WI38 (cell line): ENCODE data around the gene CCDC32.
A peak's percentile ranks its signal among the peaks of the same experiment; 100 is the strongest.
"Not testable (repeated sequence)": the region's sequence is repeated elsewhere in the genome, so short reads cannot be mapped to it uniquely, and the experiment has no call there.

Experiments
- H3K4me3 ChIP-seq: 2 replicates; pipeline ENCODE4 v1.5.1; 2011; ENCODE audit warnings: low read depth, mild to moderate bottlenecking, control low read depth, low read length
- TF ChIP-seq, protein P1 (sequence below): IDR thresholded peaks from 2 replicates; pipeline ENCODE4 v1.5.1; 2012; ENCODE audit warnings: low read depth, mild to moderate bottlenecking, control low read depth, low read length

Gene CCDC32

DNA sequence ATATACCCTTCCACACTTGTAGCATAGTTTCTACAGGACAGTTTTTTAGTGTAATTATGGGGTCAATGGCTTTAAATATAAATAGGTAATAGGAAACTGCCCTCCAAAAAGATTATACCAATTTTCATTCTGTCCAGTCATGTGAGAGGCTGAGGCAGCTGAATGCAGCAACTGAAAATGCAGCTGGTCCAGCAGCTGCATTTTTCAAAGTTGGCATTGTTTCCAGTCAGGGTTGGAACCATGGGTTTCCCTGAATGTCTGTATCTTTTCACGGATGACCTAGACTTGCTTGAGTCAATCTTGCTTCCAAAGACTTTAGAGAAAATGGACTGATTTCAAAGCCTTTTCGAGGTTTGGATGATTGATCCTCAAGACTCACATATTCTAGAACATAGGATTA lies 19.3 kb upstream of the CCDC32 start:
- H3K4me3 ChIP-seq, result no peak overlapping the region
- TF ChIP-seq, protein P1, sequence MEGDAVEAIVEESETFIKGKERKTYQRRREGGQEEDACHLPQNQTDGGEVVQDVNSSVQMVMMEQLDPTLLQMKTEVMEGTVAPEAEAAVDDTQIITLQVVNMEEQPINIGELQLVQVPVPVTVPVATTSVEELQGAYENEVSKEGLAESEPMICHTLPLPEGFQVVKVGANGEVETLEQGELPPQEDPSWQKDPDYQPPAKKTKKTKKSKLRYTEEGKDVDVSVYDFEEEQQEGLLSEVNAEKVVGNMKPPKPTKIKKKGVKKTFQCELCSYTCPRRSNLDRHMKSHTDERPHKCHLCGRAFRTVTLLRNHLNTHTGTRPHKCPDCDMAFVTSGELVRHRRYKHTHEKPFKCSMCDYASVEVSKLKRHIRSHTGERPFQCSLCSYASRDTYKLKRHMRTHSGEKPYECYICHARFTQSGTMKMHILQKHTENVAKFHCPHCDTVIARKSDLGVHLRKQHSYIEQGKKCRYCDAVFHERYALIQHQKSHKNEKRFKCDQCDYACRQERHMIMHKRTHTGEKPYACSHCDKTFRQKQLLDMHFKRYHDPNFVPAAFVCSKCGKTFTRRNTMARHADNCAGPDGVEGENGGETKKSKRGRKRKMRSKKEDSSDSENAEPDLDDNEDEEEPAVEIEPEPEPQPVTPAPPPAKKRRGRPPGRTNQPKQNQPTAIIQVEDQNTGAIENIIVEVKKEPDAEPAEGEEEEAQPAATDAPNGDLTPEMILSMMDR, result no peak

DNA sequence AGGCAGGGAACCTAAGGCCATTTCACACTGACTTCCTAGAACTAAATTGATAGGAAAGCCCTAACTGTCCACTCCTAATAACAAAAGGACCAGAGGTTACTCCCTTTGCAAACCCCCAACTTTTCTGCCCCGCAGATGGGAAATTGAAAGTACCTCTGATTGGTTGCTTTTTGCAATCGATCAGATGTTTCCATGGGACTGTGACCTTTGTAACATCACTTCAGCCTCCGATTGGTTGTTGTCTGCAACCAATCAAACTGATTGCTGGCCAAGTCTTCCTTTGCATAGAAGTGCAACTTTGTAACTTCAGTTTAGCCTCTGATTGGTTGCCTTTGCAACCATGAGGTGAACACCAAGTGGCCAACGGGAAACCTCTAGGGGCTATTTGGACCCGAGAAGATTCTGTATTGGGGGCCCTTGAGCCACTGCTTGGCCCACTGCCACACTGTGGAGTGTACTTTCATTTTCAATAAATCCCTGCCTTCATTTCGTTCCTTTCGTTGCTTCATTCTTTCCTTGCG lies 17.9 kb upstream of the CCDC32 start:
- no peak overlapping the region for H3K4me3 ChIP-seq
- TF ChIP-seq, protein P1, result 0 out of 2 replicates have a peak, but pooled peaks have one; percentile 5

DNA sequence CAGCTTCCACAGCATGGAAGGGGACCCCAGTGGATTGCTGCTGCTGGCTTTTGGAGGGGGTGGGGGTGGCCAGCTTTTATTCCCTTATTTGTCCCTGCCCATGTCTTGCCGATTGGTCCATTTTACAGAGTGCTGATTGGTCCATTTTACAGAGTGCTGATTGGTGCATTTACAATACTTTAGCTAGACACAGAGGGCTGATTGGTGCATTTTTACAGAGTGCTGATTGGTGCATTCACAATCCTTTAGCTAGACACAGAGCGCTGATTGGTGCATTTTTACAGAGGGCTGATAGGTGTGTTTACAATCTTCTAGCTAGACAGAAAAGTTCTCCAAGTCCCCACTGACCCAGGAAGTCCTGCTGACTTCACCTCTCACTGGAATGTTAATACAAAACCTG lies 17.0 kb upstream of the CCDC32 start:
- not testable (repeated sequence) for H3K4me3 ChIP-seq

DNA sequence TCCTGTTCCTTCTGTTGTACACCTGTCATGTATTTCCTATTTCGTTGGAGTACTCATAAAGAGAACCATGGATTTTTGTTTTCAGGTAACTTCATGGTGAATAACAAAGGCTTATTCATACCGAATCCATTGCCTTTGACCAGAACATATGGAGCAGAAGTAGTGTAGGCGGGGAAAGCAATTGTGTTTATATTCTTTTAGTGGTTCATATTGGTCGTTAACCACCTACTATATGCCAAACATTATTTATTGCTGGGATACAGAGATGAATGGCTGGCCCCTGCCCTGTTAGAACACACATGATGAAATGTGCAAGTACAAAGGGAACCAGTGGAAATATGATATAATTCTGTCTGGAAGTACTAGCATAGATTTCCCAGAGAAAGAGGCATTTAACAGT lies 14.1 kb upstream of the CCDC32 start:
- TF ChIP-seq, protein P1, result no peak
- H3K4me3 ChIP-seq, result no peak overlapping the region

DNA sequence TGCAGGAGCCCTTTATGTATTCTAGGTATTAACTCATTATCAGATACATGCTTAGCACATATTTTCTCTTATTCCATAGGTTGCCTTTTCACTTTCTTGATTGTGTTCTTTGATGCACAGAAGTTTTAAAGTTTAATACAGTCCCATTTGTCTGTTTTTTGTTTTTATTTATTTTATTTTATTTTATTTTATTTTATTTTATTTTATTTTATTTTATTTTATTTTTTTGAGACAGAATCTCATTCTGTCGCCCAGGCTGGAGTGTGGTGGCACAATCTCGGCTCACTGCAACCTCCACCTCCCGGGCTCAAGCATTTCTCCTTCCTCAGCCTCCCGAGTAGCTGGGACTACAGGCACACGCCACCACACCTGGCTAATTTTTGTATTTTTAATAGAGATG lies 12.1 kb upstream of the CCDC32 start:
- not testable (repeated sequence) for H3K4me3 ChIP-seq

DNA sequence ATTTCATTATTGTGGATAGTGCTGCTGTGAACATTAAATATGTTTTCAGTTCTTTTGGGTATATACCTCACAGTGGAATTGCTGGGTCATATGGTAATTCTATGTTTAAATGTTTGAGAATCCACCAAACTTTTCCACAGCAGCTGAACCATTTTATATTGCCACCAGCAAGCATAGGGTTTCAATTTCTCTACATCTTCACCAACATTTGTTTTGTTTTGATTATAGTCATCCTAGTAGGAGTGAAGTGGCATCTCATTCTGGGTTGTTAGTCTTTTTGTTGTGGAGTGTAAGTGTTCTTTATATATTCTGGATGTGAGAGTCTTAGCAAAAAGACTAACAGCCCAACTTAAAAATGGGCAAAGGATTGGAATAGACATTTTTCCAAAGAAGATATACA lies 10.3 kb upstream of the CCDC32 start:
- H3K4me3 ChIP-seq, result no peak overlapping the region
- TF ChIP-seq, protein P1, result no peak

DNA sequence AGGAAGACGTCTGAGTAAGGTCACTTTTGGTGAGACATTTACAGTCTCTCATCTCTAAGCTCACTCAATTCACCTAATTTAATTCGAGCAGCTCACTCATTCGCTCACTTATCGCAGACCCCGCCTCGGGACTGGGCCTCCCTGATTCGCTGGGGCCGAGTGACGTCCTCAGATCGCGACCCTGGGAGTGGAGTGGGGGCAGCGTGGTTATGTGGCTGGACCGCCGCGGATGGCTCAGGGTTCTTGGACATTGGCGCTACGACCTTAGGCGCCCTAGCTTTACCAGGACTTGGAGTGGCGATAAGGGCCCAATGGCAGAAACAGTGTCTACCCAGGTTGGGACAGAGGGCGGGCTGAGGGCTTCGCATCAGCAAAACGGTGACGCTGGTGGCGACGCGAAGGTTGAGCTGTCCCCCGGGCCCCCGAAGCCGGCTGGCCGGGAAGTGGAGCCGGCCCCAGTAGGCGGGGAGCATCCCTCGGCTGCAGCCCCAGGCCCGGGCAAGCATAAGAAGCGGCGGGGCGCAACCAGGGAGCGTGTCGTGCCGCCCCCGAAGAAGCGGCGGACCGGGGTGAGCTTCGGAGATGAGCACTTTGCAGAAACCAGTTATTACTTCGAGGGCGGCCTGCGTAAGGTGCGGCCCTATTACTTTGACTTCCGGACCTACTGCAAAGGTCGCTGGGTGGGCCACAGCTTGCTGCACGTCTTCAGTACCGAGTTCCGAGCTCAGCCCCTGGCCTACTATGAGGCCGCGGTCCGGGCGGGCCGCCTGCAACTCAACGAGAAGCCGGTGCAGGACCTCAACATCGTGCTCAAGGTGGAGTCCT lies 4.5 kb upstream of the CCDC32 start, which contains the start of gene RPUSD2:
Gene RPUSD2 (plus strand): TSS at position 171 of the 825 bp plus-strand sequence. CDS start 39 bp downstream, at position 210.
- TF ChIP-seq, protein P1, result no peak
- peak within 1 kb of the TSS; percentile 93 for H3K4me3 ChIP-seq

DNA sequence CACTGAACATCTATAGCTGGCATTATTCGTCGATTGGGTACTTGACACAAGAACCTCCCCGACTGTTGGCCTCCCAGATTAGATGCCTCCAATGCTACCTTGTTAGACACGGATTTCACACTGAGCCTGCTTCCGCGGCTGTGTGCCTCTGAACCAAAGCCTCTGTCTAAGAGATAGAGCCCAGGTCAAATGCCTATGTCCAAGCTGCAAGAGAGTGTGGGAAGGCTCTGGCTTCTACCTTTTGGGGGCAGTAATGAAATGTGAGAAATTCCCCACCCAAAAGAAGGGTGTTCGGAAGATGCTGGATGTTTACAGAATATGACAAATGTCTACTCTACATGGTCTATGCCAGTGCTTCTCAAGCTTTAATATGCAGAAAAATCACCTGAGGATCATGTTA lies 2.3 kb upstream of the CCDC32 start:
- TF ChIP-seq, protein P1, result no peak
- H3K4me3 ChIP-seq, result no peak overlapping the region
